GM19328 (cell line): ENCODE results near the gene LYST.

Experiments
- ATAC-seq: cut with Tn5 transposase; IDR thresholded peaks from one replicate; pipeline ENCODE4 v1.9.1; 2021; ENCODE audit warnings: mild to moderate bottlenecking, moderate library complexity; ENCODE audit not compliant: unreplicated experiment

LYST gene

DNA sequence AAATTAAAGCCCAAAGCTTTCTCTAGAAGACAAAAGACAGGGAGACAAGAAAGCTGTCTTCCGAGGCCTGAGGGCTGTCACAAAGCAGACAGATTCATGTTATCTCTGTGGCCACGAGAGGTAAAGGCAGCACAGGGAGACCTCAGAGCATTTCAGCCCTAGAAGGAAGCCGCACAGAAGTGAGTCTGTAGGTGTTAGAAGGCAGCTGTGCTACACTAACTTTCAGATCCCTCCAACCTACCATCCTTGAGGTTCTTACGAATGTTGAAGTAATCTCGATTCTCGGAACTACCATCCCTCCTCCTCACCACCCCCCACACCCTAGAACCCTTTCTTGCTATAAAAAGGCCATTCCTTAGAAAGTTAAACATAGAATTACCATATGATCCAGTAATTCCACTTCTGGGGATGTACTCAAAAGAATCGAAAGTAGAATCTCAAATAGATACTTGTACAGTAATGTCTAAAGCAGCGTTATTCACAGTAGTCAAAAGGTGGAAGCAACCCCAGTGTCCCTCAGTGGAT lies 21.5 kb upstream of the LYST start:
- peak; percentile 86 for ATAC-seq

DNA sequence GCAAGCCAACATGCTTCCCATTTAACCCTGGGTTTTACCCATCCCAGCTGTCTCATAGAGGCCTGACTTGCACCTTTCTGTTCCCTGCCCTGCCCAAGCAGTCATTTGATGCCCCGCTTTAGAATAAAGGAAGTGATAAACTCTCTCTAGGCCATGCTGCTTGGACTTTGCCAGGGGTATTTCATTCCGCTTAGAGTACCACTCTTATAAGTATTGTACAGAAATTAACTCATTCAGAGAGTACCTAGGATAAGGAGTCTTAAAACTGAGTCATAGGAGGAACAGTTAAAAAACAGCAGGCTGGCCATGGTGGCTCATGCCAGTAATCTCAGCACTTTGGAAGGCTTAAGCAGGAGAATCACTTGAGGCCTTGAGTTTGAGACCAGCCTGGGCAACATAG lies 21.0 kb upstream of the LYST start:
- no peak for ATAC-seq

DNA sequence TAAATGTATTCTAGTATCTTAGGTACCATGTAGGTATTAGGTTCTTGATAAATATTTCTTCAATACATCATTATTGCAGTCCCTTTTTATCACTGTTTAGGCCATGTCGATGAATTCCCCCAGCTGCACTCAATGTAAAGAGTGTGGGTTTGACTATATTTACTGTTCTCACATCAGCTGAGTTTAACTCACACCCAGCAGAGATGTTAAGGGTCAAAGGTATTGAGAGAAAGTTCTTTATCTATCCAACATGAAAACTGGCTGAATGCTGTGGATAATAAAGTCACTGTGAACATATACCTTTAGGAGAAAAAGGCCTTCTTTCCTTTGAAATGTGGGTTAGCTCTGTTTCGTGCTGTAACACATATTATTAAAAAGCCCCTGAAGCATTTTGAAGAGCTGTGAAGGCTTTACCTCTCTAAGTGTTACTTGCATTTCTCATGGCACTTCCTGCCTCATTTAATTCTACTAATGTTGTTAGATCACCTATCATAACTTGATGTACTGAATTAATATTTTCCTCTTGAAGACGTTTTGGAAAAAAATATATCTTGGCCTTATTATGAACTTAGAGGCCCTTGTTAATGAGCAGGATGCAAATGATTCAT lies 19.1 kb upstream of the LYST start:
- ATAC-seq: no peak

DNA sequence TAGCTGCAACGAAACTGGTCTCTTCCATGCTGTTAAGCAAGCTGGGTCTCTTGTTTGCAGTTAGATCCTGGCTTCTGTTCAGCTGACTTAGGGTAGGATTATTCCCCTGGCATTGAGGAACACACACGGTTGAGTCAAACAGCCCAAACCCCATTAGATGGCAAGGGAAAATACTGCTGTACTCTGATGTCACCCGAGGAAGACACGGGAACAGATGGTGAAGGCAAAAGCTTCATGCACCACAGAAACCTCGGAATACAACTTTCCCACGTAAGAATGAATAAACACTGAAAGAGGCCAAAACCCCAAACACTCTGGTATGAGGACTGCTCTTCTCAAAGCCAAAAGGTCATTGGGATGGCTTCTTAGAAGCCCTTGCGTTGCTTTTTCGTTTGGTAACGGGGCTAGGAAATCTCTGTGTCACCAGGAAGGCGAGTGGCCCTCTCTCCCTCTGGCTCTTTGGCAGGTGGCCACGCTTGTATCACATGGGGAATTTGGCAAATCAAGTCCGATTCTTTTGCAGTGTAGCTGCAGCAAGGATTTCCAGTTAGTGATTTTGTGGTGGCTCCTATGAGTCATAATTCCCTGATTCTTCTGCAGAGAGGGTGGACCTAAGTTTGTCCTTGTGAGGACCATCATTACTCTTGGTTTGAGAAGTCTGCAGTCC lies 16.7 kb upstream of the LYST start:
- ATAC-seq: no peak

DNA sequence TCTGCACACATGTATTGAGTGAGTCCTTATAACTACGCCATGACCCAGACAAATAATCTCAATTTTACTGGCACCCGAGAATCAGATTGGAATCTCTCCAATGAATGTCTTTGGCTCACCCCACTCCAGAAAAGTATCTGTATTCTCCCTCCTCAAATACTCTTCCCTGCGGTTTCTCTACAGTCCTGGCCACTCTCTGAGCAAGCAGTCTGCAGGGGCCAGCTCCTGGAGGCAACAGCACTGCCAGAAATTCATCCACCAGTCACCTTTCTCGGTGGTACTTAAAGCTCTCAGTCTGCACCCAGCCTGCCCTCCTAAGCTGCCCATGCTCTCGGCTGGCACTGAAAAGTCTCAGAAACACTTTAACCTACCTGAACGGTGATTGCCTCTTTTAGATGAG lies 16.1 kb upstream of the LYST start:
- ATAC-seq: no peak

DNA sequence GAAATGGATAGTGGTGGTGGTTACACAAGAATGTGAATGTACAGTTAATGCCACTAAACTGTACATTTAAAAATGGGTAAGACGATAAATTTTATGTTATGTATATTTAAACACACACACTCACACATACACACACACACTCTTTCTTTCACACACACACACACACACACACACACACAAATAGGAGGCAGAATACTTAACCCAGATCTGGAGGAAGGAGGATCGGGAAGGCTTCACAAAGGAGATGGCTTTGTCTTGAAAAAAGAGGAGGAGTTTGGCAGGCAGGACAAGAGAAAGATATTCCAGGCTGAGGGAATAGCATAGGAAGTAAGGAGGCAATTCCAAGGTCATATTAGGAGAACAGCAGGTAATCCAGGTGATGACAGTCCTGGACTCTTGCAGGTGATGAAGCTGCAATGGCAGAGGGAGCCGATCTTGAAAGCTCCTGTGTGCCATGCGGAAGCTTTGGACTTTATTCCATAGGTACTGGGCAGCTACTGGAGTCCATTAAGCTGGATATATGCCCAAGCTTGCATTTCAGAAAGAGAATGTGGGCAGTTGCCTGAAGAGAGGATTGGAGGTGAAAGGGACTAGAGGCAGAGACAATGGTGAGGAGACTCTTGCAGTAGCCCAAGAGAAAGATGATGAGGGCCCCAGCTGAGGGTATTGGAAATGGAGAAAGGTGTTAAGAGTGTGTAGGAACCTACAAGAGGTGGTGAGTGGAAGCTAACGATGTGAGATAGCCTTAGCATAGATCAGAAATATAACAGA lies 15.4 kb upstream of the LYST start:
- ATAC-seq: no peak

DNA sequence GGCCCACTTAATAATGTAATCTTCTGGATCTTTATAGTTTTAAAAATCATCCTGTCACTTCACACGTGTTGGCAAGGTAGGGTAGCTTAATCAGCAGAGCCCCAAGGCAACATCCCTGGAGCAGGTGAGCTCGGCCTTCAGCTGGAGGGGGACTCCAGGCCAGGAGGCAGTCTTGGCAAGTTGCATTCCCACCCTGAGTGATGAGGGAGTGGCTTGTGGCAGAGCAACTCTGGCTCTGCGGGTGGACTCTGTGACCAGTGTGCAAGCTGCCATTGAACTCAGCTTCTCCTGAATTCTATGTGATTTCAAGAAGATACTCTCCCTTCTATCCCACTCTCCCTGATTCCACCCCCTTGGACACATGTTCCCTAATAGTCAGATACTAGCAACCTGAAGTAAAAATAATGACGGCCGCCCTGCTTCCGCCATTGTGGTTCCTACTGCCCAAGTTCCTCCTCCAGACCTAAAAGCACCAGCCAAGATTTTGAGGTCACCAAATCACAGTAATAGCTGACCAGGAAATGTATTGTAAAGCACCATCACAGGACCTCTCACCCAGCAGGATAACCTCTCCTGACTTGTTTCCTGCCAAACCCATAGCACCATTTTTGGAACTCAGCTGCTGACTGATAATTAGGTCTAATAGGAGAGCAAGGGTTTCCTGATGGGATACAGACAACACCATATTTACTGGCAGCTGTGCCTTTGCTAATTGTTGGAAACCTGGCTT lies 11.5 kb upstream of the LYST start:
- ATAC-seq: no peak

DNA sequence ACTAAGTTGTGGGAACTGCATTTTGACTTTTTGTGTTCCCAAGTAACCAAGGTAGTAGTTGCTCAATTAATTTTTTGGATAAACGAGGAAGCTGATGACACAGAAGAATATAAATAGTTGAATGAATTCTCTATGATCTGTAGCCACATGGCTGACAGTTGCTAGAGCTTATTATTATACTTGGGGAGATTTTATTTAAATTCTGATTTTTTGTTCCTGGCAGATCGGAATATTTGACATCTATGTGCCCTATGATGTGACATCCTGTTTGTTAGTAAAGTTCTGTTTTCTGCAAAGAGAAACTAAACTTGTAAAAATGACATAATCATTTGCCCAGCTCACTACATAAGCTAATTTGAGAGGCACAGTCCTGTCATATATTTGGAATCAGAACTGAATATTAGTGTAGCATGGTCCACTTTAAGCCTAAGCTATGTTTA lies 9.7 kb upstream of the LYST start:
- no peak for ATAC-seq

DNA sequence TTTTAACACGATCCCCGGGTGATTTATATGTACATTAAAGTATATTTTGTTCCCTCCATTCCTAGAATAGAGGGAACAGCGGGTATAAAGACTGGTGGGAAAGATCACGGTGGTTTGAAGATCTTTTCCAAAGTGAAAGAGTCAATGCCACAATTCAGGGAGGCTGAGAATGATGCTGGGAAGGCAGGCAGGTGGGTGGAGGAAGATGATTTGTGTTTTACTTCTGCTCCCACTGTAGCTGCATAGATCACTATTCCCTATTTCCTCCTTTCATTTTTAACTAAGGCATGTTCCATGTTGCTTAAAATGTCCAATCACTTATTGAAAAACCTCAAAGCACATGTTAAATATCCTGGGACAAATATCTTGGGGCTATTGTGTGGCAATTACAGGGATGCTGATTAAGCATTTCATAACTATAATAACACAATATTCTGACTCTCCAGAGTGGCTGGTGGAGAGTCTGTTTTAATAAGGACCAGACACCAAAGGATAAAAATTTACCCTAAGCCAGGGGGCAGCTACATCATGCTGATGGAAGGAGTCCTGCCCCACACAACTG lies 8.4 kb upstream of the LYST start:
- ATAC-seq: no peak

DNA sequence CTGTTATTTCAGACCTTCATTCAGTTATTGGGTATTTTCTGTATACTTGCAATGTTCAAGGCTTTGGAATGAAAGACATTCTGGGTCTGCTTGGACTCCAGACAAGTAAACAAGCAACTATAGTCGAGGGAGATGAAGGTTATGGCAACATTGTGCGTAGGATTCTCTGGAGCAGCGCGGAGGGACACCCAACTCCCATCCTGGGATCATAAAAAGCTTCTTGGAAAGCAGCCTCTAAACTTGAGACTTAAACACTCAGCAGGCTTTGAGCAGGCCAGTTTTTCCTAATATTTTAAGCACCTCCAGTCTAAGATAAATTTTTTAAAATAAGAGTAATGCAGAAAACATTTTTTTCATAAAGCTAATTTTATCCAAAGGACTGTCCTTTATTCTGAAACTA lies 7.6 kb upstream of the LYST start:
- ATAC-seq: no peak

DNA sequence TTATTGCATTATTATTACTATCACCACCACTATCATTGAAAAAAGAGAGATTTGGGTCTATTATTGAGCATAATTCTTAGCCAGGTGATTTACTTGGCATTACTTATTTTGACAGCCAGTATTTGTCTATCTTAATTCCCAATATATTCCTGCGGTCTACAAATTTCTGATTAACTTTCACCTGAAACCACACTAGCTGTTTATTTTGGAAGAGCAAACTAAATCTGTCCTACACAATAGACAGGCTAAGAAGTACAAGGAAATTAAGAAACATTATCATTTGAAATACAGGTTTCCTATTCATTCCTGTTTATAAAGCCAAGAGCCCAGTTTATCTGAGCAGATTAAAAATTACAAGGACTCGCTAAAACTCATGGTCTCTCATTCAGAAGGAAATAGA lies 6.9 kb upstream of the LYST start:
- no peak for ATAC-seq

DNA sequence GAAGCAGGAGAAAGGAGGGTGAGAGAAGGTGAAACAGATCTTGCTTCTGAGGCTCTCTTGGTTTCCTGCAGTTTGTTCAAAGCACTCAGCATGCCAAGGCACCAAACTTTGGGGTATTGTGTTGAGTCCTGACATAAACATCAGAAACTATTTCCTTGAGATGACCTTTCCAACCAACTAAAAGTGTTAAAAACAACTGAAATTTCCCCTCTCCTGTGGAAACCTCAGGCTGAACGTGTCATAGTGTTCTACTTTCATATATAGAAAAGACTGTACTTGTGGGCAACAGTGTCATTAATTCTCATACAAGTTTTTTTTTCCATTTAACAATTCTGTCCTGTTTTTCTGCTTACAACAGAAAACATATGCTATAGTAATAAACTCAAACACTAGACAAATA lies 6.3 kb upstream of the LYST start:
- no peak for ATAC-seq

DNA sequence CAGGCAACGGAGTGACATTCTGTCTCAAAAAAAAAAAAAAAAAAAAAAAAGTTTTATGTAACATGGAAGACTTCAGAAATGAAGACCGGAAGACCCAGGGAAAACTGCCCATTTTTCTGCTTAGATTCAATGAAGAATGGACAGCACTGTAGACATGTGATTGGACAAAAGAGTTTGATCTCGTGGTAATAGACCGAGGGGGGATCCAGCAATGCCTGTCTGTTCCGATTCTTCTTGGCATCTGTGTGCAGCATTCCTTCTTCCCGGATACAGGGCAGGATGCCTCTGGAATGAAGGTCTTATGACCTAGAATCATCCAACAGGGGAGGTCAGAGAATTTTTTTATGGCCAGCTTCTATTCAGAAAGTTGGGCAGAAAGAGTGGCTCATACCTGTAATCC lies 5.6 kb upstream of the LYST start:
- no peak for ATAC-seq

DNA sequence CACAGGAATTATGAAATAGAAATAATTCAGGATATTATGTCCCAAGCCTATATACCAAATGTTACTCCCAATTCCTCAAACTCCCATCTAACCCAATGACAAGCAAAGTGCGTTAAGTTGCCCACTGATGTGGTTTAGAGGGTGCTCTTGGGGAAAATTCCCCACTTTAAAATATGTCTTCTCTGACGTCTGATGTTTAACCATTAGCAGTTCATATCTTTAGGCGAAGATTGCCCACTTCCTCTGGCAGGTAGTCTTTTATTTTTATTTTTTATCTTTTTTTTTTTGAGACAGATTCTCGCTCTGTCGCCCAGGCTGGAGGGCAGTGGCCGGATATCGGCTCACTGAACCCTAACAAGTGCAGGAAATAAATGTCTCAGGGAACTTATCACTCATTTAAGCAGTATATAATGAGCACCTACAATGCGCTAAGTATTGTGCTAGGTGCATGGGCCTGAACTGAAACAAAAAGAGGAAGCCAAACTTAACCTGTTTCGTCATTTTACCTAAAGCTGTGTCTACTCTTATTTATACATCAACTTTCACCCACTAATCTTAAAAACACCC lies 1.3 kb upstream of the LYST start:
- no peak for ATAC-seq

DNA sequence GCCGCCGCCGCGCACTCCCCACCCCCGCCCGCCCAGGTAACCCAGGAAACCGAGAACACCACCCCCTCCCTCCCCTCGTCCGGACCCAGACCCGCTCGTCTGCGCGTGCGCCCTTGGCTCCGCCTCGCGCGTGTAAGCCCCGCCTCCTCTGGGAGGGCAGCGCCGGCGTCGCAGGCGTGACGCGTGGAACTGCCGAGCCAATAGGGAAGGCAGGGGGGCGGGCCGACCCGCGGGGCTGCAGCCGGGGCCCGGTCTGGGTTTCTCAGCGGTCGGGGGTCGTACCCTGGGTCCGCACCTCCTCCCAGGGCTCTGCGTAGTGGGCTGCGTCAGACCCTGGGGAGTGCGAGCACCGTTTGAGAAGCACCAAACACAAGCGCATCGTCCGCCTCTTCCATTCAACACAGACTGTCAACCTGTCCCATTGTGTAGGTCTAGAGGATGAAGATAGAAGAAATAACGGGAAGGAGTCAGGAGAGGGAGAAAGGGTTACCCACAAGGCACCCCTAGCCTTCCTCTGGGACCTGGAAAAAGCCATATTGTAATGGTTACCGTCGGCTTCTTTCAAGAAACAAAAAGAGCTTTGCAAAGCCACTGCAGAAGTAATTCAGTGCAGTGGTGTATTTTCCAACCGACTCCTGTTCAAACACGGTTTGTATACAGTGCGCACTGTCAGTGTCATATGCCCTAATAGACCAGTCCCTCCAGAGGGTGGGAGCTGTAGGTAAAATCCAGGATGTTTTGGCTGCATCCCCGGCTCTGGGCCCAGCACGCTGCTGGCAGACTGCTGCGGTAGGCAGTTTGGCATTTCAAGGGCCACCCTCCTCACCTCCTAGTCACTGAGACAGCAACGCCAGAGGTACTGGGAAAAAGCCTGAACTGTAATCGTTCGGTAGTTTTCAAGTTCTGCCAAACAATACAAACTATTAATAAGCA lies 473 bp upstream of the LYST start:
- peak; percentile 68 for ATAC-seq

DNA sequence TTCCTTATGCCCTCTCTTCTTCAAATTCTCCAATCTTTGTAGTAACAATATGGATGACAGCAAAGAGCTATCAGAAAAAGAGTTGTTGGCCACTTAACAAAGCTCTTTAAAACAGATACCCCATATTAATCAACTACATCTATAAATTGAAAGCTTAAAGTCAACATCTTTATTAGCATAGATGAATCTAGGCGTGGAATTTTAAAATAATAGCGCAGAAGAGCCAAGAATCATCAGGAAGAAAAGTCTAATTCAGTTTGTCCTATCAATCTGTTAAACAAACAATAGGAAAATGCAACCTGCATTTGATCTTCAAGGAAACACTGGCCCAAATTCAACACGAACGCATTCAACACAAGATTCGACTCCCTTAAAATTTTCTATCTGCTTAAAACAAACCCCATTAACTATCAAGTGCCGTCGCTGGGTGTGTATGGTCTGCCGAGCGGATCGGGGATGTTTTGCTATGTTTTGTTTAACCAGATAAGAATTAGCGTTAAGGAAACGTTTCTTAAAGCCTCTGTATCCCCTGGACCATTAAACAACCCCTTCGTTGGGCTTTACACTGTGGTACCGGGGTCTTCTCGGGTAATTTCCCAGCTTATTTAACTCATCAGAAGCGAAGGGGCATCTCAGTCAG lies 1.0 kb downstream of the LYST start:
- ATAC-seq: peak; percentile 0

DNA sequence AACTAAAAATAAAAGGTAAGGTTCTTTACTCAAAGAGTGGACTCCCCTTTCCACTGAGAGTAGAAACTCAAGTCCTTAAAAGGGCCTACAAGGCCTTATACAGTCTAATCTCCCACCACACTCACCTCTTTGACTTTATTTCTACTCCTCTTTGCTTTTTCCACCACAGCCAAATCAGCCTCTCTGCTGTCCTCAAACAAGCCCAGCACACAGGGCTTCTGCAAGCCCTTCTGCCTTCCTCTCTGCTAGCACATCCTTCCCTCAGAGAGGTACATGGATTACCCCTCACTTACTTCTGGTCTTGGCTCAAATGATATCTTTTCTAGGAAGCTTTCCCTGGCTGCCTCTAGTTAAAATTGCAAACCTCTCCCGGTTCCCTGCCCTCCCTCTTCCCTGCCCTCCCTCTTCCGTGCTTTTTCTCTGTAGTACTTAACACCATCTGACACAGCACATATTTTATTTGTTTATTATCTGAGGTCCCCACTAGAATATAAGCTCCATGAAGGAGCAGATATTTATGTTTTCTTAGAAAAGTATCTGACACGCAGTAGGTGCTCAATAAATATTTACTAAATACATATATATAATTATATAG lies 1.7 kb downstream of the LYST start:
- no peak for ATAC-seq

DNA sequence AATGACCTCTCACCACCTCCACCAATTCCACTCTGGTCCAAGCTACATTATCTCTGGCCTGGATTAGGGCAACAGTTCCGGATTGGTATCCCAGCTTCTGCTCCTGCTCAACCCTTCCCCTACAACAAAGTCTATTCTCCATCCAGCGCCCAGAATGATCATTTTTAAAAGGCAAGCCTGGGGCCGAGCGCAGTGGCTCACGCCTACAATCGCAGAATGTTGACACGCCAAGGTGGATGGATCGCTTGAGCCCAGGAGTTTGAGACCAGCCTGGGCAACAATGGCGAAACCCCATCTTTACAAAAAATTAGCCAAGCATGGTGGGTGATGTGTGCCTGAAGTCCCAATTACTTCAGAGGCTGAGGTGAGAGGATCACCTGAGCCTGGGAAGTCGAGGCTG lies 2.2 kb downstream of the LYST start:
- no peak for ATAC-seq

DNA sequence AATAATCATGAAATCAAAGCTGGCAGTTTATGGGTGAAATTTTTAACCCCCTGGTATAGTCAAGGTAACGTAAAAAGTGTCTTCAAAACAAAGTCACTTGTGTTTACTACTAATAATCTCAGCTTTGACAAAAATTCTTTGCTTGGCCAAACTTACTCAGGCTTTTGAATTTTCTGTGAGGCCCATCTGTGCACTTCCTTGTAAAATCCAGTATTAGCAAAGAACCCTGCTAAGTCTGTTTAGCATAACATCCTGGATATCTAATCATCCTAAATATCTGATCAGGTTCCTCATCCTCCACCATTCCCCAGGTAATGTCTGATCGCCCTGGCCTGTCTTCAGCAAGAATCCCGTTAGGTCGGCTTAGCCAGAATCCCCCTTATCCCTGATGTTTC lies 3.0 kb downstream of the LYST start:
- ATAC-seq: no peak
